Sigmoid colon (tissue), 4 donors: Measurements from ENCODE around the gene ANP32A.

ENCODE experiments used
- POLR2A ChIP-seq, 2 donors: fragments of 450-650 bp; IDR thresholded peaks; one replicate each; pipeline ENCODE4 v1.6.1; 2016; ENCODE audit warnings: antibody characterized with exemption in 2 of 2, mild to moderate bottlenecking in 2 of 2, moderate library complexity in 2 of 2
- POLR2AphosphoS5 ChIP-seq, 4 donors: sonication (generic); formaldehyde crosslinking; IDR thresholded peaks; one replicate each; pipeline ENCODE4 v1.6.1; 2017; ENCODE audit warnings: antibody characterized with exemption in 4 of 4
- TF ChIP-seq, protein P1 (sequence below), 4 experiments: fragments of 450-650 bp in 3 of 4; fragments of 200-600 bp in 1 of 4; IDR thresholded peaks; one replicate each; pipeline ENCODE4 v1.5.1; 2016 to 2019; ENCODE audit warnings: antibody characterized with exemption in 4 of 4, mild to moderate bottlenecking in 3 of 4, moderate library complexity in 2 of 4

GRCh38 chr15:68821190-68821840 lies 620 bp upstream of the ANP32A start:
- TF ChIP-seq POLR2A (IDR thresholded peaks at IDR 0.05) (no peak), POLR2AphosphoS5 (IDR thresholded peaks at IDR 0.05) (no peak)
- TF ChIP-seq, protein P1, sequence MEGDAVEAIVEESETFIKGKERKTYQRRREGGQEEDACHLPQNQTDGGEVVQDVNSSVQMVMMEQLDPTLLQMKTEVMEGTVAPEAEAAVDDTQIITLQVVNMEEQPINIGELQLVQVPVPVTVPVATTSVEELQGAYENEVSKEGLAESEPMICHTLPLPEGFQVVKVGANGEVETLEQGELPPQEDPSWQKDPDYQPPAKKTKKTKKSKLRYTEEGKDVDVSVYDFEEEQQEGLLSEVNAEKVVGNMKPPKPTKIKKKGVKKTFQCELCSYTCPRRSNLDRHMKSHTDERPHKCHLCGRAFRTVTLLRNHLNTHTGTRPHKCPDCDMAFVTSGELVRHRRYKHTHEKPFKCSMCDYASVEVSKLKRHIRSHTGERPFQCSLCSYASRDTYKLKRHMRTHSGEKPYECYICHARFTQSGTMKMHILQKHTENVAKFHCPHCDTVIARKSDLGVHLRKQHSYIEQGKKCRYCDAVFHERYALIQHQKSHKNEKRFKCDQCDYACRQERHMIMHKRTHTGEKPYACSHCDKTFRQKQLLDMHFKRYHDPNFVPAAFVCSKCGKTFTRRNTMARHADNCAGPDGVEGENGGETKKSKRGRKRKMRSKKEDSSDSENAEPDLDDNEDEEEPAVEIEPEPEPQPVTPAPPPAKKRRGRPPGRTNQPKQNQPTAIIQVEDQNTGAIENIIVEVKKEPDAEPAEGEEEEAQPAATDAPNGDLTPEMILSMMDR (IDR thresholded peaks at IDR 0.05): no peak
